ENCODE data around the gene CRYBA2.

The CRYBA2 gene

GRCh38 chr2:219000569-219000960, 7.3 kb upstream of the CRYBA2 start:
- Histone ChIP-seq H3K36me3 (no peaks in the 10 kb centered on the region), H3K27ac (peak overlapping the region; percentile 99), H3K9me3 (ENCODE audit: severe bottlenecking) (no peaks in the 10 kb centered on the region), H3K4me3 (ENCODE audit: low read depth, low read length) (no peak overlapping the region; the same call in 1 of the 2 replicates), H3K27me3 (ENCODE audit: insufficient read depth, low read depth, severe bottlenecking) (no peaks in the 10 kb centered on the region)
- no peak for TF ChIP-seq CTCF (IDR thresholded peaks at IDR 0.05; ENCODE audit: low read depth, low read length)
- DNase-seq, result peak; percentile 65

- H3K27ac ChIP-seq, result peak overlapping the region; percentile 99
- H3K4me3 ChIP-seq (ENCODE audit: low read depth, low read length), result peak overlapping the region; percentile 28
- H3K9me3 ChIP-seq (ENCODE audit: severe bottlenecking), result no peaks in the 10 kb centered on the region
- no peak for TF ChIP-seq CTCF (IDR thresholded peaks at IDR 0.05; ENCODE audit: low read depth, low read length)
- H3K27me3 ChIP-seq (ENCODE audit: insufficient read depth, low read depth, severe bottlenecking), result no peaks in the 10 kb centered on the region
- no peaks in the 10 kb centered on the region for H3K36me3 ChIP-seq
- peak; percentile 98 for DNase-seq
Observed at GRCh38 chr2:218999881-219000568, 6.8 kb upstream of the CRYBA2 start.

GRCh38 chr2:218999021-218999880, 6.0 kb upstream of the CRYBA2 start:
- Histone ChIP-seq H3K9me3 (ENCODE audit: severe bottlenecking) (no peaks in the 10 kb centered on the region), H3K27ac (peak overlapping the region; percentile 99), H3K36me3 (no peaks in the 10 kb centered on the region), H3K4me3 (ENCODE audit: low read depth, low read length) (peak overlapping the region; percentile 28), H3K27me3 (ENCODE audit: insufficient read depth, low read depth, severe bottlenecking) (no peaks in the 10 kb centered on the region)
- TF ChIP-seq CTCF (IDR thresholded peaks at IDR 0.05; ENCODE audit: low read depth, low read length), result no peak
- peak; percentile 96 for DNase-seq

GRCh38 chr2:218998414-218999002, 5.3 kb upstream of the CRYBA2 start:
- Histone ChIP-seq H3K27me3 (ENCODE audit: insufficient read depth, low read depth, severe bottlenecking) (no peaks in the 10 kb centered on the region), H3K4me3 (ENCODE audit: low read depth, low read length) (no peak overlapping the region), H3K9me3 (ENCODE audit: severe bottlenecking) (no peaks in the 10 kb centered on the region), H3K36me3 (no peaks in the 10 kb centered on the region), H3K27ac (peak overlapping the region; percentile 99)
- TF ChIP-seq CTCF (IDR thresholded peaks at IDR 0.05; ENCODE audit: low read depth, low read length), result no peak
- DNase-seq, result no peak

DNA sequence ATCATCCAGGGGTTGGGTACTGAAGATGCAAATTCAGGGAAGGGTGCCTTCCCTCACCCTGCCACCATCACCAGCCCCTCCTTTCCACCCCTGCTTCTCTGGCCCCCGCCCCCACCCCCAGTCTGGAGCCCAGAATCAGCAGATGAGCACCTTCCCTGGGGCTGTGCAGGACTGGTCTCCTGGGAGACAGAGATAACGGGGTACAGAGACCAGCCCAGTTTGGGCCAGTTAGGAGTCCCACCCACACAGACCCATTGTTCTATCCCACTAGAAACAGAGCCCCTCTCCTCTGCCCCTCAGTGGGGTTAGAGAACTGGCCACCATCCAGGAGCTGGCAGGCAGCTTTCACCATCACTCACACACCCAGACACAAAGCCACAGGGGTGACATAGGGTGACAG, 4.5 kb upstream of the CRYBA2 start:
- Histone ChIP-seq H3K27ac (peak overlapping the region; percentile 99), H3K36me3 (no peaks in the 10 kb centered on the region), H3K4me3 (ENCODE audit: low read depth, low read length) (no peak overlapping the region), H3K27me3 (ENCODE audit: insufficient read depth, low read depth, severe bottlenecking) (no peaks in the 10 kb centered on the region), H3K9me3 (ENCODE audit: severe bottlenecking) (no peaks in the 10 kb centered on the region)
- DNase-seq, result no peak
- TF ChIP-seq CTCF (IDR thresholded peaks at IDR 0.05; ENCODE audit: low read depth, low read length), result no peak
